SK-N-DZ (cell line): ENCODE data around the gene DEXI. TPM values are rescaled to one million over a fixed set of nuclear protein-coding genes. Genes with fewer than 3 reads are reported as not detected.

Experiments used
- DNase-seq: peaks from one replicate; pipeline ENCODE4 v3.0.0-alpha.2; 2015; ENCODE audit warnings: low spot score
- polyA plus RNA-seq, 2 experiments: library from polyadenylated mRNA; depleted of rRNA; stranded (reverse); fragments of >200 nt; gene quantifications; 2 replicates each; pipeline ENCODE4 v1.2.3, GENCODE V29; 2014

Gene DEXI
- 44.3 and 52.6 TPM in 2 replicates for polyA plus RNA-seq (2014; cell fraction: cytosol; rRNA removed)
- 34.4 and 41.2 TPM in 2 replicates for polyA plus RNA-seq (2014; cell fraction: nucleus; rRNA removed)

DNA sequence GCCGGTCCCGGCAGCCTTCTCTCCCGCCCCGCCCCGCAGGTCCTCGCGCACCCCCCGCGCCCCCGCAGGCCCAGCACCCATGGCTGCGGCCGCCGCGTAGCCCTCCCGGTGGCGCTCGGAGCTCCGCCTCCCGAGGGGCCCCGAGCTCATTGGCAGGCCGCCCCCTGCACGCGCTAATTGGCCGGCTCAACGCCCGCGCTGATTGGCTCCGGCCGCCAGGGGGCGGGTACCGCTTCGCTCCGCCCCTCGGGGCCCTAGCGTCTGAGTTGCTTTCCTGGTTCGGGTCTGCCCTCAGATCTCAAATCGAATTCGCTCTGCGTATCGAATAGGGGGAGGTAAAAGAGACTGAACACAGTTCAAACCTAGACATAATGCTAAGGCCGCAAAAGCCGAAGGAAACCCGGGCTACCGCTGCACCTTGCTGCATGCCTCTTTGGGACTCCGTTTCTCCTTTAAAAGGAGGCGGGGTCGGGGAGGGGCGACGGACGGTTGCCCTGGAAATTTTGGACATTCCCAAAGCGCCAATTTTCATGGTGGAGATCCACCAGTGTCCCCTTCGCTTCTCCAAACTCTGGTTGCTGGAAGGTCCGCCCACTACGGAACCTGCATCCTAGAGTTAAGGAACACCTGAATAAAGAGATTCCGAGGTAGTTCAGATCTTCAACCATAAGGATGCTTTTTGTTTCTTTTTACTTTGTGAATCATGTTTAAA is at the start of gene DEXI:
Gene DEXI (minus strand): TSS at position 117 of the 712 bp plus-strand sequence. CDS start 463 bp downstream, outside the sequence.
- DNase-seq = peak; percentile 89

DNA sequence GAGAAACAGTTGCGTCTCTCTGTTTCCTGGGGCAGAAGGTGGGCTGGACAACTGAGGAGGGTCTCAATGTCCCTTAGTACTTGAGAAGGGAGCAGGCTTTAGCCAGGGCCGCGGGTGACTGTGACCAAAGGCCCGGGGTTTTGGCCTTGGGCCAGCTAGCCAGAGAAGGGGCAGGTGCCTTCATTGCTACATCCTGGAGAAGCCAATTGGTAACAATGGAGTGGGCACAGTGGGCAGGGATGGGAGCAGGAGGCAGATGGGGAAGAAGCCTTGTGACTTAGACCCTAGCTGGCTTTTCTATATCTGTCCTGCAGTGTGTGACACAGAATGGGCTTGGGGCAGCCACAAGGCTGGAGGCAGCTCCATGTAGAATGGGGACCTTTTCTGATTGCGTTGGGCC is 48.1 kb upstream of the DEXI start:
- DNase-seq = no peak

DNA sequence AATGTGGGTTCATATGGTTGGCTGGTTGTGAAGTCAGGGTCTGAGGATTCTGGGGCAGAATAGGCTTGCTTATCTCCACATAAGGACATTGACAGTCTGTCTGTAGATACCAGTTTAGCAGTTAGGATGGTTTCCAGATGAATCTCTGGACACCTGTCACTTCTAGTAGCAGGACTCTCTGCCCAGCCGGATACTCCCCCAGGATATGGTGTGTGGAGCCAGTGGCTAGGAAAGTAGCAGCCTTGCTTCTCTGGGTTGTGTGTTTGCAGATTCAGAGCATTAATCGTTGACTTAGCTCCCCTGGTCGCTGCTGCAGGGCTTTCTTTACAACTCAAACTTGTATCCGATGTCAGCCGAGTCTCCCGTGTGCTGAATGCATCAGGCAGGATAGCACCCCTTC is 47.3 kb upstream of the DEXI start:
- peak; percentile 59 for DNase-seq

DNA sequence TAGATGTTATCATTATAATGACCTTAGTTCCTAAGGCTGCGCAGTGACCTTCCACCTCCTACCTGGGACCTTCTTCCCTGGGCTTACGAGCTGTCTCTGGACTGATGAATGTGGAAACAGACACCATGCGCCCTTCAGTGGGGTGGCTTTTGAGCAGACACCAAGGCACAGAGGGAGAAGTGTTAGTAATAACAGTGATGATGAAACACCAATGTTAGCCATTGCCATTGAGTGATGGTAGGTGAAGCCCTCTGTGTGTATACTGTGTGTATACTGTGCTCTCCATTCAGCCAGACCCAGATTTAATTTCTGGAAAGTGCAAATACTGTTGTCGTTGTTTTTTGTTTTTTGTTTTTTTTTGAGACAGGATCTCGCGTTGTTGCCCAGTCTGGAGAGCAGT is 46.6 kb upstream of the DEXI start:
- no peak for DNase-seq

DNA sequence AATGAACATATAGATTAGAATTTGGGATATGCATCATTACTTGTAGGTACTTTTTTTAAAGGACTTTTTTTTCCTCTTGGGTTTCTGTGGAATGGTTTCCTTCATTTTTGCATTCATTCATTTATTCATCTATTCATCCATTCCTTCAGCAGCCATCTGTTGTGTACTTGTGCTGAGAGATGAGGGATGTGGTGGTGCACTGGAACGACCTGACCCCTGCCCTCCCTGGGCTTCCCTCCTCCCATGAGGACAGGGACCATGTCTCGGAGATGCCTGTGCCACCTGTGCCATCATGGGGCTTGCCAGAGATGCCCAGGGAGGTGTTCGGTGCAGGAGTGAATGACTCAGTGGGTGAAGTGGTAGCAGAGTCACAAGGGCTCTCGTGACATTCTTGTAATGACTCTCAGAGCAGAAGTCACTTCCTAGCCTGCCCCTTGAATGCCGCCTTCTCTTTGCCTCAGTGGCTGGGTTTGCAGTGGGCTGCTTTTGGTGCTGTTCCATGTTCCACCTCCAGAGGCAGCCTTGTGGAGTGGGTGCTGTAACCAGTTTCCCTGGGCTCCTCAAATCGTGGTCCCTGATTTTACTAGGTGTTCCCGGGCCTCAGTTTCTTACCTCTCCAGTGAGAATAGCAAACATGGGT is 46.0 kb upstream of the DEXI start:
- no peak for DNase-seq

DNA sequence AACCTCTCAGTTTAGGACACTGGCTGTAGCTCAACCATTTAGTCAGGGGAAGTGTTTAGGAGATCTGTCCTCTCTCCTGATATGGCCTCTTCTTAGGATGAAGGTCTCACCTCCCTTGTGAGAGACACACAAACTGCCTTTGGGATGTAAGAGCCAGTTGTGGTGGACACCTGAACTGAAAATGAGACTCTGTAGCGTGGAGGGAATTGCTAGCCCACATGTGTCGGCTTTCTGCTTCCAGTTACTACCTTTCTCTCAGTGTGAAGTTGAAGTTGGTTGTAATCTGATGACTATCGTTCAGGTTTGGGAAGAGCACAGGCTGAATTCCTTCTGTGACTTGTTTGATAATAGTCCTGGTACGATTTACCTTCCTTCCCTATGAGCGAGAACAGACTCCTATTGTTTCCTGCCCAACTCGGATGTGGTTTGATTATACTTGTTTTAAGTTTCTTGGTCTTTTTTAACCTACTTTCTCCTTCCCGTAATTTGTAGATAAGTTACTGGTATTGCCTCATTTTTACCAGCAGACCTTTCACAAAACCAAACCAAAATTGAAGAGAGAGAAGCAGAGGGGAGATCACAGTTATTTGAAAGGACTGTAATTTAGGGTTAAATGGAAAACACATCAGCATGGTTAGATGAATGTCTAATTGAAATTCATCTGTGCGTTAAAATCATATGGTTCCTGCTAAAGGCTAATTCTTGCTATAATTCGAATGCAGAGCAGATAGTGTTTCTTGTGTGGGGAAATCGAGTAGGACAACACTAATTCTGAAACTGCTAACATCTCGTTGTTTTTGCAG is 45.3 kb upstream of the DEXI start:
- DNase-seq = no peak

DNA sequence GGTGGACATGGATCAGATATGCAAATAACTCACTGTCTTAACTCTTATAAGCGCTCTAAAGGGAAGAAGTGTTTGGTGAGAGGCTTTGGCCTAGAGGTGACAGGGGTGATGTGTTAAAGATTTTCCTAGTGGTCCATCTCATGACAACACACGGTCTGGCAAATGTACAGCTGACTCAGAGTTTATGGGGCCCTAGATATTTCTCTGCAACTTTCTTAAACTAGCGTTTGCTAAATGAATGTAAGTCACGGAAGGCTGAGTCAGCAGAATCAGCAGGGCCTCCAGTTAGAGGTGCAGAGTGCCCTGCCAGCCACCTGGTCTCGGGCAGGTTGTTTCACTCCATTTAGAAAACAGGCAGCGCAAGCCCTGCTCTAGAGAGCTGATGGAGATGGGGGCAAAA is 42.2 kb upstream of the DEXI start:
- no peak for DNase-seq

DNA sequence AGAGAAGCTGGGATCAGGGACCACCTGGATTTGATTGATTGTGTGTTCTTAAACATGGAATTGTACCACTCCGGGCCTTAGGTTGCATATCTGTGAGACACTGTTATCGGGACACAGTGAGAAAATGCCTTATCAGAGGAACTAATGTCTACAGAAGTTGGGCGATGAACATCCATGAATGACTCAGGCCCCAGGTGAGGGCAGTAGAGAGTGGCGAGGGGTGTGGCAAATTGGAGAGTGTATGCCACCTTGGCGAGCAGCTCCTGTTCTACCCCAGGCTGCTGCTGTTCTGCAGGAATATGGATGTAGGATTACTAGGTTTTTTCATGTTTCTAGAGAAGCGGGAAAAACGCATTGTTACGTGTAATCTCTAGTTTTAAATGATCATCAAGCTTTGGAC is 40.9 kb upstream of the DEXI start:
- no peak for DNase-seq

DNA sequence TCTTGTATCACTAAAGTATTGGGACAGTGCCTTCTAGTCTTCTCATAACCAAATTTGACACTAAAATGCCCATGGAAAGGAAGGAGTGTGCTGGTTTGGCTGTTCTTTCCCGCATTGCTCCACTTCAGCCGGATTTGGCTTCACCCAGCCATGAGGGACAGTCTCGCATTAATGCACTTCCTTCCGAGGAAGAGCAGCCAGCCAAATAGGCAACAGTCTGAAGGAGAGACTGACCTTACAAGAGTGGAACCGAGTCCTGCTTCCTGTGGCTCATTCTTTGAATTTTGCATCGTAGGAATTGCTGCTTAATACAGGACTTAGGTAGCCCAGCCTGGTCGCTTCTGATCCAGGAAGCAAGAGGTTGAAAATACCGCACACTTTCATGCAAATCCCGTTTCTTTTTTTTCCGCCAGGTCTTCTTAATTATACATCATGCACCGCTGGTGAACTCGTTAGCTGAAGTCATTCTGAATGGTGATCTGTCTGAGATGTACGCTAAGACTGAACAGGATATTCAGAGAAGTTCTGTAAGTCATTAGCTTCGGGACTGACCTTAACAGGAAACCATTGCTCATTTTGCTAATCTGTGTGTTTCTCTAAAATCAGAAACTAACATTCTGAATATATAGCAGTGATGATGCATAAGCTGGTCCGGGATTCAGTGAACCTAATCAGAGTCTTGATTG is 40.3 kb upstream of the DEXI start:
- no peak for DNase-seq

DNA sequence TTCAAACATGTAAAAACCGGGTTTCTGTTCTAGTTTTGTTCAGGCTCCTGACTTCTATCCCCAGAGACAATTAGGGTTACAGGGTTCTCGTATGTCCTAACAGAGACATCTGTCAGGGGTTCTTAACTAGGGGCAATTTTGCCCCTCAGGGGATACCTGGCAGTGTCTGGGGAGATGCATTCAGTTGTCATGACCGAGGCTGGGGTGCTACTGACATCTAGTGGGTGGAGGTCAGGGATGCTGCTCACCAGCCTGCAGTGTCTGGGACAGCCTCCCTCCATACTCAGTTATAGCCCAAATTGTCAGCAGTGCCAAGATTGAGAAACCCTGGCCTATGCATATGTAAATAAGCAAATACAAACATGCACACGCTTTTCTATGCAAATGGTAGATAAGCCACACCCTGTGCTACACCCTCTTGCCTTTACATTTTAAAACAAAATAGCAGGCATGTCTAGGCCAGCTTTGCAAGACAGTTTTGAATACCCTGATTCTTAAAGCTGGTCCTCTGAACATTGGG is 39.5 kb upstream of the DEXI start:
- peak; percentile 58 for DNase-seq

DNA sequence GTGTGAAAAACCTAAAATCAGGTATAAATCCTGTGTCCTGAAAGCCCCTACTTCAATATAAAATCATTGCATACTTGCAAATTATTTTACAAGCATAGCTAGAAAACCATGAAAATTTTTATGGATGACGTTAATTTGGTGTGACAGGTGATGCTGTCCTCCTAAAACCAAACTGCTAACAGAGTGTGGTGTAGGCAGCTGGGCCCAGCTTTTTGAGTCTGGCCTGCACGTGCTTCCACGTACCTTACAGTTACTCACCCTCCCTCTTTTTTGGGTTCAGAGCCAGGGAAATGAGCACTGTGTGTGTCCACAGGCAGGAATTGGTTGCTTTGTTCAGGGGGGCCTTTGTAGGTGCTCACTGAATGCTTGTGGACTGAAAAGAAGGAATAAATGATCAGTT is 38.5 kb upstream of the DEXI start:
- no peak for DNase-seq

DNA sequence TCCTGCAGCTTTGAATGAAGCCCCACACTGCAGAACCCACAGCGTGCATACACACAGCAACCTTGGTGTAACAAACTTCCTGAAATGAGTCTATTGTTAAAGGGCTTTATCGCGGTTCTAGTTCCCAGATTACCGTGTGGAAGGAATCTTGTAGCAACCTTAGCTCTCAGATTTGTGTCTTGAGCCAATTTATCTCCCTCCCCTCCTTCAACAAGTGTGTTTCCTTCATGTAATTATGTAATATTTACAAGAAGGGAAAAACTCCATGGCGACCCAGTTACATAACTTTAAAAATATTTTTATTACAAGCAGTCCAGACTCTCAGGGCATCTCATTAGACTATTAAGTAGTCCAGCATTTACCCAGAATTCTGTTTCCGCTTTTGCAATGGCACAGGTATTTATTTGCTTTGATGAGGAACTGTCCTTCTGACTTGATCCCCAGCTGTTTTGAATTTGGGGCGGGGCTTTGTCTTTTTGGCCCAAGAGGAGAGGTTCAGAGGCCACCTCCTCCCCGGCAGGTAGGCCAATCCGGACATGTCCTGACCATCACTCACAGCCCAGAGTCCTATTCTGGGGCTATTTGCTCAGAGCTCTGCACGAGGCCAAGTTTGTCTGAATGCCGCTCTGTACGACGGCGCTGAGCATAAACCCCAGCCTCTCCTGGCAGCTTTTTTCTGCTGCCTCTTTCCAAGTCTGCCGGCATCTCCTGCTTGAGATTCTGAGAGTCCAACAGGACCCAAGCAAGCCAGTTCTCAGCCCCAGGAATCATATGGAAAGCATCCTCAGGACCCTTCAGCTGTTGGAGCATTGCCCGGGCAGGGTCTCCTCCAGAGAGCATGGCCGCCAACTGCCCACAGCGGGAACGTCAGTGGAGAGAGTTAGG is 37.7 kb upstream of the DEXI start:
- DNase-seq = no peak

DNA sequence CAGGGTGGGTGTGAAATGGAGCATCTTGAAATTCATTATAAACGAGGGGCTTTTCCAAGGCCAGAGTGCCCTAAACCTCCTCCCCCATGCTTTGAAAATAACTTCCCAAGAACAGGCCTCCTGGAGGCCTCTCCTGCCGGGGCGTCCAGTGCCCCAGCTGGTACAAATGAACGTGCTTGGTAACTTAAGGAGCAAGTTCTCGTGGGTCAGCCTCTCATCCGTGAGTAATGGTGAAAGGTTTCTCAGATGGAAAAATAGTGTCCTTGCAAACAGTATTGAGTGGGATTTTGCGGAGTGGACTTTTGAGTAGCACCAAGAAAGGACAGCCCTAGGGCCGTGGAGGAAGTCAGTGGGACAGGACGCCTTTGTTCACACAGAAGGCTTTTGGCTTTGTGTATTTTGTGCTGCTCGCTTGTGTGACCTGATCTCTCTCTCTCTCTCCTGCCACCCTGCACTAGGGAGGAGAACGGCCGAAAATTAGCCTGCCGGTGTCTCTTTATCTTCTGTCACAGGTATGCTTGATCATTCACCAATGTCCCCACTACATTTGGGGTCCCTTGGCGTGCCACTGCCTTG is 36.7 kb upstream of the DEXI start:
- DNase-seq = no peak

DNA sequence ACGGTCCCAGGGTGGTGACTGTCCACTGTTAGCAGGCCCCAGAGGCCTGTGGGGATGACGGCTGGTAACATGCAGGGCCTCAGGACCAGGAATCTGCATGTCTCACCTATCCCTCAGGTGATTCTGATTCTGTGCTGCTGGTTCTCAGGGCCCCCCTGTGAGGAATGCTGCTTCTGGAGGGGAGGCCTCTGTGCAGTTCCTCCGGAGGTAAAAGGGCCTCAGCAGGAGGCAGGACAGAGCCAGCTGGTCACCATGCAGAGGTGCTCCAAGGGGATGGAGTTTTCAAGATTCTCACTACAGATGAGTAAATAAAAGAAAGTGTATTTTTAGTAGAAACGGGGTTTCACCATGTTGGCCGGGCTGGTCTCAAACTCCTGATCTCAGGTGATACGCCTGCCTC is 35.9 kb upstream of the DEXI start:
- no peak for DNase-seq

DNA sequence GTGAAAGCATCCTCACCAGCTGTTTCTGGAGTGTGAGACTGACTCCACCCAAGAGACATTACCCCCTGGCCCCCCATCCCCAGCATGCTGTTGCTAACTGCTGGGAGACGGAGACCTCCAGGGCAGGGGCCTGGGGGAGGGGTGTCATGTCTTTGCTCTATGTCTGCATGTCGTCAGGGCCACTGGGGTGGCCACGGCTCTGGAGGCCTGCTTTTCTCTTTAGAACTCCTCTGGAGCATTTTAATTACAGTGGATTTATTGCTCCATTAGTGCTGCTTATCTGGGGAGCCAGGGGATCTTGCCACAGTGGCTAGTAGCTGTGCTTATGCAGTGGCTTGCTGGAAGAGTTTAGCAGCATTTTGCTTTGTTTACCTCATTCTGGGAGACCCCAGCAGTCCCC is 34.4 kb upstream of the DEXI start:
- DNase-seq = peak; percentile 93

DNA sequence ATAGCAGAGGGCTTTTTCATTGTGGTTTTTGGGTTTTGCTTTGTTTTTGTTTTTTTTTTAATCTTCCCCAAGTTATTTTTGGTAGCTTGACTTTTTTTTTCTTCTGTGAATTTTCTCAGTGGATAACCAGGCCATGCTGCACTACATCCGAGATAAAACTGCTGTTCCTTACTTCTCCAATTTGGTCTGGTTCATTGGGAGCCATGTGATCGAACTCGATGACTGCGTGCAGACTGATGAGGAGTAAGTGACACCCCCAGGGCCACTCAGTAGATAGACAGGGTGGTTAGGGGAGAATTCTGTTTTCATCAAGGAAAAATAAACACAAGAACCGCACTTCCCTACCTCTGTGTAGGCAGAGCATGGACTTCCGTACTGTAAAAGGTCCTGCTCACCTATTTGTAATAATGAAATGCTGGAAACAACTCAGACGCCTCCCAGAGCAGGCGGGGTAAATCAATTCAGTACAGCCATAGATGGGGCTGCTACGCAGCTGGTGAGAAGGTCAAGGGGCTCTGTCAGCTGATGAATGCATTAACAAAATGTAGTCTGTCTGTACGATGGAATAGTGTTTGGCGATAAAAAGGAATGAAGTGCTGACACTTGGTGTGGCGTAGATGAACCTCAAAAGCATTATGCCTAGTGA is 30.7 kb upstream of the DEXI start:
- DNase-seq = no peak

DNA sequence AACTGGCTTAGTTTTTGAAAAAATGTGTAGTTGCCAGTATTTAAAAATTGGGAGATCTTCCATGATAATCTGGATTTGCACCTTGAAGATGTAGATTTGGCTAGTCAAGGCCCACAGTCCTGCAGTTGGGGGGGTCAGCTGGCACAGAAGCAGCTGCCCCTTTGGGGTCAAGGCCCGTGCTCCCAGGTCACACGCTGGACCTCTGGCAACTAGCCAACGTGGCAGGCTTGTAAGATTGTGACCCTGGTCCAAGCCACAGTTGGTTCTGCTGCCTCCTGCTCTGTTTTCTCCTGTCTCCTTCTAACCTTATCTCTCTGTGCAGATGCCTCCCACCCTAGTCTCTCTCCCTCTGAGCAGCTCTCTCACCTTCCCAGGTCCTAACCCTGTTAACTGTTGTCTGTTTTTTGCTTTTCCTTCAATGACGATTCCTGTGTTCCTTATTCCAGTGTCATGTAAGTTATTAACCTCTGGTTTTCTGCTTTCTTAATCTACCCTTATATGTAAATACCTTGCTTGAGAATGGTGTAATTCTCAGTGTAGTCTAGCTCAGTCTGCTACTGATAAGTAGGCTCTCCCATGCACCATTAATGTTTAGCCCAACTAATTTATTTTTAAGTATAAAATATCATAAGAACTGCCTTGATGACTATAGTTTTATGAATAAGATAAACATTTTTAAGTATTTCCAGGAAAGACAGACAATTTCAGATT is 30.0 kb upstream of the DEXI start:
- DNase-seq = no peak

DNA sequence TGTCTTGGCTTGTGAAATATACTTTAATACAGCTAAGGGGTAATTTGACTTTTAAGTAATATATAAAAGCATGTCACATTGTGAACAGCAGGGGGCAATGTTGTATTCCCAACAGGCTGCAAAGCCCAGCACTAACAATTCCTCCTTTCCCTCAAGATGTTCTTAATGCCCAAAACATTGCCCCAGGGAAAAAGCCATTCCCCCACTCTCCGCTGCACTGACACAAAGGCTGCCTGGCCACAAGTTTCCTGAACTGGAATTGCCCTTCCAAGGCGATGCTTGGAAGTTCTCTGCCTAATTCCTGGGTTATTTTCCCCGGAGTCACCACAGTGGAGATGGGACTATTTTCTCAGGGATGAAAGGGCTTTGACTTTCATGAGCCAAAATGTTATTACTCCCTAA is 29.3 kb upstream of the DEXI start:
- peak; percentile 66 for DNase-seq

DNA sequence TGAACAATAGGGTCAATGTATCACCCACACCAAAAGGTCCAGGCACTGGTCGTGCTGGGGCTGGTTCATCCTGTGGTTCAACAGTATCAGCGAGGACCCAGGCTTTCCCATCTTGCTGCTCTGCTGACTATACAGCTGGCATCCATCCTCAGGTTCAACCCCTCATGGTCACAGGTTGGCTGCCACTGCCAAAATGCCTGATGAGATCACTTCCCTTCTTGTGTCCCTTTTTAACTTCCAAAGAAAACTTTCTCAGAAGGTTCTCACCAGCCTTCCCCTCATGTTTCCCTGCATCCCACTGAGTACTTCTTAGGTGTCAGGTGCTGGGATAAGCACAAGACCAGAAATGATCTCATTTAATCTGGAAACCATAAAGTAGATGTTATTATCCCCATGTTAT is 27.8 kb upstream of the DEXI start:
- no peak for DNase-seq
